ENCODE measurements around the gene NUCB2.

The NUCB2 gene

DNA sequence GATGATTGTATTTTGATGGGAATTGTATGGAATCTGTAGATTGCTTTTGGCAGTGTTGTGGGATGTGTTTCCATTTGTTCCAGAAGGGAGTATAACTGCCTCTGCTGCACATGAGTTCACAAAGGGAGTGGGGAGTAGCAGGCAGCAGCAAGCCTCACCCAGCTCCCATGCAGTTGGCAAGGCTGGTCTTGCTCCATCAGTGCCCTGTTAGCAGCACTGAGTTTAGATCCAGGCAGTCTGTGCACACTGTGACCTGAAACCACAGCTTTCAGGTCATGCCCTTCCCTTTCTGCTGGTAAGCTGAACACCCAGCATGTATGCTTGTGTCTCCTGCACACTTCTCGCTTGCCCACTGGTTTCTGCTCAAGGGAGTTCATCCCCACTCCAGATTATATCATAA, 3.7 kb upstream of the NUCB2 start:
- no peak for DNase-seq

GRCh38 chr11:17273211-17273610, 3.3 kb upstream of the NUCB2 start:
- DNase-seq = no peak

GRCh38 chr11:17273668-17274282, 2.8 kb upstream of the NUCB2 start:
- DNase-seq = peak; percentile 15 to 38

- peak in 1 of 2 donors; percentile 23 for DNase-seq
Observed at GRCh38 chr11:17275400-17276235, 921 bp upstream of the NUCB2 start.

GRCh38 chr11:17277024-17277584, 565 bp downstream of the NUCB2 start:
- DNase-seq = peak in 1 of 2 donors; percentile 50

DNA sequence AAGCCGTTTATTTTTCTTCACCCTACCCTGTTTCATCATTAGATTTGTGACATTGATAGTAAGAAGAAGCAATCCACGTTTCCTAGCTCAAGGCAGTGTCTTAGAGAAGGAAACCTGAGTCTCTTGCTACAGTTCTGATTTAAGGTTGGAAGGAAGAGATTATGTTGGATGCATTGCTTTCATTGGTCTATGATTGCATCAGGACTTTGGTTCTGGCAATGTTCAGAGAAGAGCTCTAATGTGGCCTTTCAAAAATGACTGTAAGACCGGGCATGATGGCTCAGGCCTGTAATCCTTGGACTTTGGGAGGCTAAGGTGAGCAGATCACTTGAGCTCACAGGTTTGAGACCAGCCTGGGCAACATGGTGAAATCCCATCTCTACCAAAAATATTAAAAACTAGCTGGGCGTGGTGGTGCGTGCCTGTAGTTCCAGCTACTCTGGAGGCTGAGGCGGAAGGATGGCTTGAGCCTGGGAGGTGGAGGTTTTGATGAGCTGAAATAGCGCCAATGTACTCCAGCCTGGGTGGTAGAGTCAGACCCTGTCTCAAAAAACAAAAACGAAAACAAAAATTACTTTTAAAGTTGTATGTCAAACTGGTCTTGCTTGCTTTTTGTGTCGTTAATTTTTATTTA, 4.1 kb downstream of the NUCB2 start:
- no peak for DNase-seq

DNA sequence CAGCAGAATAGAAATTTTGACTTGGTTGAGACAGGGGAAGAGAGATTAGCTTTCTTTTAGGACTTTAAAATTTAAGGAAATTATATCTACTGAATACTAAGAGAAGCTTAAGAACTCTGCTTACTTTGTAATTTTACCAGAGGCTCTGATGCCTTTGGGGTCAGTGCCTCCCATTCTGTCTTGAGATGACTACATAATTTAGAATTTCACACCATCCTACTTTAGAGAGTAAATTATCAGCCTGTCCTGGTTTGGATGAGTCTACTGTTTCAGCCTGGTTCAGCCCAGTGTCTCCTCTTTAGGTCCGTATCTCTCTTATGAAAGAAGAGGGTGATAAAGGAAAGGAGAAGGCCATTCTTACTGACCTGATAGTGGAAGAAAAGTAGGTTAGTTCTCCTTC, 9.8 kb downstream of the NUCB2 start:
- DNase-seq = no peak

- DNase-seq = peak in 1 of 2 donors; percentile 28
Observed at GRCh38 chr11:17287058-17287457, 10.5 kb downstream of the NUCB2 start.

DNA sequence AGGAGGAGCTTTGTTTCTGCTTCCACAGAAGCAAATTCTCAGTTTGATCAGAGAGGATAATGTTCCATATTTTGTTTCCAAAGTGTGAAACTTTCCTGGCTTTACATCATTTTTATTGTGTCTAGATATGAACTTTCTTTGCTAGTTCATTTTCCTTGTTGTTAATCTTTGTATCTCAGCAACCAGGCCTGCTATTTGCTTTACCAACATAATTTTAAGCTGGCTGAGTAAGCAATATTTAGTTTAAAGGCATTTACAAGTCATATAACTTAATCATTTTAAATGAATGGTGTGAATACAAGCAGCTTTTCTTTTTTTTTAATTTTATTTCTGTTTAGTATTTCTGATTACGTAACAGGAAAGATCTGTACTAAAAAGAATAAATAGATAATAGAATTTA, 15.2 kb downstream of the NUCB2 start:
- DNase-seq = no peak

- DNase-seq = no peak
Observed at GRCh38 chr11:17293311-17293710, 16.8 kb downstream of the NUCB2 start.

GRCh38 chr11:17294033-17294432, 17.5 kb downstream of the NUCB2 start:
- no peak for DNase-seq

DNA sequence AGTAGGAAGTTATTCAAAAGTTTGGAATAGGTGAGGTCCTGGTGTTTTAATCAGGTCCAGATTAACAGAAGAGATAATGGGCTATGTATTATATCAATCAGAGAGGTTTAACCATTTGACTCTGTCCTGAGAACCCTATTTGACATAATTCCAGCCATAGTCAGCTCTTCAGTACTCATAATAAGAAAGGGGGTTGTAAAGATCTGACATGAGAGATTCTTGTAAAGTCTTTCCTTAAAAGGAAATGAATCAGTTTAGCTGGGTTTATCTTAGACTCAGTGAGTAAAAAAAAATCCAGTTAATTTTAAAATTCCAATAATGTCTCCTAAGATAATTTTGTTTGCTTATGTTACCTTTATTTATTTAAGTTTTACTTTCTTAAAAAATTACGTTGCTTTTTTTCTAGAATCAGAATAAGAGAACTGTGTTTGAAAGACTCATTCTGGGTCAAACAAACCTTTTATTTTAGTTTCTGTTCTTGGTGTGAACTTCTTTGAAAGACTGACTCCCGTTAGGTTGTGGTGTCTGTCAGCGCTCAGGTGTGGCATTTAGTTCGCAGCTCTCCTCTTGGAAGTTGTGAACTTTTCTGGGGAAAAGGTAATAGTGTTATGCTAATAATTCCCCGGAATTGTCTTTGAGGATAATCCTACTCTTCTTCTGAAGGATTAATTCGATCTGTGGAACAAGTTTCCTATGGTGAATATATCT, 20.5 kb downstream of the NUCB2 start:
- no peak for DNase-seq

- no peak for DNase-seq
Observed at GRCh38 chr11:17298302-17298701, 21.8 kb downstream of the NUCB2 start.

GRCh38 chr11:17300372-17300771, 23.8 kb downstream of the NUCB2 start:
- no peak for DNase-seq

- no peak for DNase-seq
Observed at GRCh38 chr11:17313349-17314231, 37.1 kb downstream of the NUCB2 start.

DNA sequence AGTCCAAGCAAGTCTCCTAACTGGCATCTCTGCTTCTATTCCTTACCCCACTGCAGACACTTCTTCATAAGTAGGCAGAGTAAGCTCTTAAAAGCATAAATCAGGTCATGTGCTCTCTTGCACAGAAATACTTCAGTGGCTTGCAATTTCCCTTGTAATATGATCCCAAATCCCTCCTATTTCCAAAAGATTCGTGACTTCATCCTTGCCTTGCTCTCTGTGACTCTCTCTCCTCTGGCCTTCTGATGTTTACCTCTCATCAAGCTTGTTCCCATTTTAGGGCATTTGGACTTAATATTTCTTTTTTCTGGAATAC, 37.7 kb downstream of the NUCB2 start:
- DNase-seq = no peak

DNA sequence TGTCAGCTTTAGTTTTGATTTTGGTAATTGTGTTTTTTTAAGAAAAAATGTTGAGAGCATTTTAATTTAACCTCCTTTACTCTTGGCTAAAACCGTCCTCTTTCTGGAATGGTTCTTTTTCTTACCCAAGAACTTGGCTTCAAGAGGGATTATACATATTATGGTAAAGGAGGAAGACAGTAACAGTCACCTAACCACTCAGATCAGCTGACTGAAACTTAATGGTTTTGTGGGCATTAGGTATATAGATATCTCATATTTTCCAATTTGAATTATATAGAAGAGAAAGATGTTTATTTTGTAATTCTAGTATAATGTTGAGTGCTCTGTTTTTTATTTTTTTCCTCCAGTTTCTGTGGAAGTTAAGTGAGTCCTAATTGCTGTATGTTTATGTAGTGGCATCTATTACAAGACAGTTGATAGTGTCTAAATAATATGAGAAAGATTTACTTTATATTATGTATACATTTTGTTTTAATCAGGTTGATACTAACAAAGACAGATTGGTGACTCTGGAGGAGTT, 38.4 kb downstream of the NUCB2 start:
- DNase-seq = no peak

GRCh38 chr11:17328871-17329494, 52.4 kb downstream of the NUCB2 start:
- no peak for DNase-seq

DNA sequence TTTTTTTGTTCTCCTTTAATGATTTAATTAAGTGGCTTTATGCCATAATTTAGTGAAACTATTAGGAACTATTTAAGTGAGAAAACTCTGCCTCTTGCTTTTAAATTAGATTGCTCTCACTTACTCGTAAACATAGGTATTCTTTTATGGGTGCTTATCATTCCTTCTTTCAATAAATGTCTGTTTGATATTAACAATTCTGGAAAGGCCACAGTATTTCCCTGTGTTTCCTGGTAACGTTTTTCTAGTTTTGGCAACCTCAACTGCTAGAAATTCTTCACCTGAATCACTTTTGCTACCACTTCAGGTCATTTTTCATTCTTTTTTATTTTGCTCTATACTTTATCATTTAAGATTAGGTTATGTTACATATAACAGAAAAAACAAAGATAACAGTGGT, 55.1 kb downstream of the NUCB2 start:
- no peak for DNase-seq

DNA sequence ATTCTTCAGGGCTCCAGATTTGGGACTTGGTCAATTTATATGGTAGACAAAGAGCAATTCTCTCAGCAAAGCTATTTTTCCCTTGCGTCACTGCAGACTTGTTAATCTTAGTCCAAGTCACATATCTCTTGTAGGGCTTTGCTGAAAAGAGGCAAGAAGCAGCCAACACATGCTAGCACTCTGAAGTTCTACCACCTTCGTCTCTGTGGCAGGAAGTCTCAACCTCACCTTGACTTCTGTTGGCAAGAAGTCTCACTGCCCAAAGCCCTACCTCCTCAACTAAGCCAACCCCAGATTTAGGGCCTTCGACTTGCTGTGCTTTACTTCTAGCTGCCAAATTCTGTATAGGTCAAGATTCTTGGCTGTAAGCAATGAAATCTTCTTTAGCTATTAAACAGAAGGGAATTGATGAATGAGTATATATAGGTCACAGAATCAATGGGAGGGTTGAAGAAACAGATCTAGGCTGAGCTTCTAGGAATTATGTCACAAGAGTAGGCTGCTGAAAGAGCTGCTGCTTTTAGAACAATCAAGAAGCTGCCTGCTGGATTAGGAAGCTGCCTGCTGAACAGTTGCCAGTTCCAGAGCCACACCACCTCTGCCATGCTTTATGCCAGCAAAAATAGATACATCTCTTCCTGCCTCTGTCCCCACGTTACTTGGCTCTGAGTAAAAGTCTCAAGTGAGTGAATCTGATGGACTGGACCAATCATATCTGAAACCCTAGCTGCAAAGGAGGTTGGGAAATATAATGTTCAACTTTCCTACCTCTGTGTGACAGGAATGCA, 57.5 kb downstream of the NUCB2 start:
- DNase-seq = peak in 1 of 2 donors; percentile 23

DNA sequence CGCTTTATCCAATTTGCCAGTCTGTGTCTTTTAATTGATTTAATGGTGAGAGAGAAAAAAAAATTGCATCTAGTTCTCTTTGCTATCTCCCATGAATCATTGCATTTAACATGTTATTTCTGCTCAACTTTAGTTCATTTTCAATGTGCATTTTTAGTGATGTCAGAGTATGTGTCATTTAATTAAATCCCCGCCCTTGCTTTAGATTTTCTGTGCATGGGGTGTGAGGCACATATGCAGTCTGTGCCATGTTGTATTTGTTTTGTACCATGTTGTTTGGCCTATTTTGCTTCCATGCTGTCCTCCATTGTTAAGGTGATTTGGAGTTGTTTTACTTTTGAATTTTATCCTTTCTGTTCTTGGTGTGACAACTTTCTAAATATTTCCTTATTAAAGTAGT, 66.7 kb downstream of the NUCB2 start:
- DNase-seq = no peak
